B cell (primary cell): ENCODE measurements around the gene TMPRSS11A. TPM values are rescaled to one million over a fixed set of nuclear protein-coding genes. Genes with fewer than 3 reads are reported as not detected.

Experiments
- ATAC-seq: fragments of 200-7000 bp; cut with Tn5 transposase; one replicate; pipeline ENCODE4 v1.10.0; 2021; ENCODE audit warnings: low read depth, mild to moderate bottlenecking, moderate number of reproducible peaks, moderate library complexity
- CTCF ChIA-PET: fragments of 350-600 bp; sonication (Branson Sonifier 250); formaldehyde crosslinking; loops from one replicate; lab custom pipeline; 2021; ENCODE audit warnings: antibody characterized with exemption, inconsistent platforms; lab: Charles Lee
- POLR2A ChIA-PET: fragments of 350-600 bp; sonication (Branson Sonifier 250); formaldehyde crosslinking; loops from one replicate; lab custom pipeline; 2021; ENCODE audit warnings: antibody characterized with exemption; lab: Charles Lee
- DNase-seq: peaks from one replicate; pipeline ENCODE4 v3.0.0; 2013
- H2AFZ ChIP-seq: 2 replicates; pipeline ENCODE4 v1.6.1; 2012; ENCODE audit warnings: mild to moderate bottlenecking, low read depth, low read length; ENCODE audit not compliant: insufficient read depth, poor library complexity, severe bottlenecking
- H3K27ac ChIP-seq, 2 donors: 1 replicate in 1 of 2; 2 replicates in 1 of 2; pipeline ENCODE4 v1.5.1; 2012 to 2013; ENCODE audit warnings: low read length in 2 of 2, mild to moderate bottlenecking in 2 of 2, moderate library complexity in 1 of 2
- H3K27me3 ChIP-seq, 4 experiments: fragments of 200-600 bp in 1 of 4; sonication (generic) in 1 of 4; replicated peaks in 1 of 4; 1 replicate in 2 of 4; 2 replicates in 2 of 4; pipeline versions ENCODE4 v1.6.1 to v1.7.0; 2013 to 2016; ENCODE audit warnings: low read length in 3 of 4, mild to moderate bottlenecking in 2 of 4, mixed read lengths in 1 of 4, moderate library complexity in 1 of 4; ENCODE audit not compliant: insufficient read depth in 4 of 4, control insufficient read depth in 3 of 4; ENCODE audit errors: control extremely low read depth in 1 of 4
- H3K36me3 ChIP-seq, 2 experiments: replicated peaks in 1 of 2; 1 replicate in 1 of 2; 2 replicates in 1 of 2; pipeline versions ENCODE4 v1.6.1 to v1.7.1; 2013; ENCODE audit warnings: low read length in 1 of 2; ENCODE audit not compliant: insufficient read depth in 2 of 2, control insufficient read depth in 1 of 2; ENCODE audit errors: control extremely low read depth in 1 of 2, extremely low read depth in 1 of 2
- H3K4me1 ChIP-seq, 2 donors: fragments of 200-600 bp in 1 of 2; sonication (generic) in 1 of 2; 1 replicate in 1 of 2; 2 replicates in 1 of 2; pipeline versions ENCODE4 v1.5.1 to v1.6.1; 2013 to 2017; ENCODE audit warnings: low read length in 2 of 2; ENCODE audit not compliant: control insufficient read depth in 2 of 2, insufficient read depth in 2 of 2
- H3K4me2 ChIP-seq: replicated peaks from 2 replicates; pipeline ENCODE3; 2012; ENCODE audit warnings: mild to moderate bottlenecking, low read depth, low read length; ENCODE audit not compliant: poor library complexity, severe bottlenecking
- H3K4me3 ChIP-seq, 5 experiments: fragments of 200-600 bp in 1 of 5; sonication (generic) in 1 of 5; 1 replicate in 3 of 5; 2 replicates in 2 of 5; pipeline versions ENCODE4 v1.5.1 to v1.7.0; 2011 to 2016; ENCODE audit warnings: low read length in 4 of 5, mild to moderate bottlenecking in 4 of 5, low read depth in 2 of 5, control low read depth in 1 of 5, moderate library complexity in 1 of 5; ENCODE audit not compliant: insufficient read depth in 1 of 5; ENCODE audit errors: control extremely low read depth in 1 of 5, extremely low read depth in 1 of 5
- H3K79me2 ChIP-seq: fragments of 200-600 bp; sonication (generic); one replicate; pipeline ENCODE4 v1.6.0; 2016; ENCODE audit warnings: low read length; ENCODE audit not compliant: control insufficient read depth, insufficient read depth
- H3K9ac ChIP-seq: fragments of 200-600 bp; sonication (generic); 2 replicates; pipeline ENCODE4 v1.6.1; 2017; ENCODE audit warnings: mild to moderate bottlenecking, low read length, moderate library complexity
- H3K9me3 ChIP-seq, 3 donors: one replicate each; pipeline versions ENCODE4 v1.6.1 to v1.7.1; 2013; ENCODE audit warnings: low read length in 2 of 3; ENCODE audit not compliant: control insufficient read depth in 2 of 3, insufficient read depth in 1 of 3; ENCODE audit errors: control extremely low read depth in 1 of 3
- H4K20me1 ChIP-seq: 2 replicates; pipeline ENCODE4 v1.6.0; 2012; ENCODE audit warnings: mild to moderate bottlenecking, low read length; ENCODE audit not compliant: insufficient read depth, control insufficient read depth, poor library complexity, severe bottlenecking
- H3K27ac Mint-ChIP-seq: one replicate; pipeline ENCODE4 v1.8.0; 2021; ENCODE audit warnings: mixed read lengths
- H3K27me3 Mint-ChIP-seq: one replicate; pipeline ENCODE4 v1.8.0; 2021; ENCODE audit warnings: mixed read lengths
- H3K4me1 Mint-ChIP-seq: one replicate; pipeline ENCODE4 v1.8.0; 2021; ENCODE audit warnings: mixed read lengths
- H3K4me3 Mint-ChIP-seq: one replicate; pipeline ENCODE4 v1.8.0; 2021; ENCODE audit warnings: mixed read lengths
- H3K9me3 Mint-ChIP-seq: one replicate; pipeline ENCODE4 v1.8.0; 2022; ENCODE audit warnings: mixed read lengths; ENCODE audit not compliant: insufficient read depth
- EZH2 ChIP-seq: IDR thresholded peaks from 2 replicates; pipeline ENCODE4 v1.6.1; 2012; ENCODE audit warnings: borderline replicate concordance, low read depth, mild to moderate bottlenecking, moderate library complexity, low read length; ENCODE audit not compliant: insufficient read depth, poor library complexity, severe bottlenecking
- WGBS: methylation state at CpG from one replicate; pipeline ENCODE4 v1.1.5; 2013; ENCODE audit warnings: missing lambda C conversion rate; ENCODE audit not compliant: insufficient coverage; 5-methylcytosine and 5-hydroxymethylcytosine counted together
- intact Hi-C: fragments of 100-400 bp; cut with micrococcal nuclease; formaldehyde crosslinking; loops from one replicate; pipeline ENCODE4 v1.10.0; 2022
- polyA plus RNA-seq: library from polyadenylated mRNA; depleted of rRNA; stranded (reverse); fragments of >200 nt; gene quantifications from 2 replicates; pipeline ENCODE4 v1.2.3, GENCODE V29; 2012
- total RNA-seq, 2 donors: library from RNA; stranded (reverse); fragments of 120-200 nt in 1 of 2; gene quantifications; 1 replicate in 1 of 2; 2 replicates in 1 of 2; pipeline versions ENCODE4 v1.2.3 to v1.2.4, GENCODE V29; 2013 to 2022
- TF ChIP-seq, protein P1 (sequence below): fragments of 200-600 bp; IDR thresholded peaks from one replicate; pipeline ENCODE4 v1.8.0; 2022; ENCODE audit warnings: antibody characterized with exemption, mild to moderate bottlenecking

Gene TMPRSS11A
- total and polyA plus RNA-seq, 2 donors (not counting 1 experiment from before 2014, with no cell fraction given), result not detected

GRCh38 chr4:67928546-67928945, 34.7 kb downstream of the TMPRSS11A start:
- Mint-ChIP-seq H3K9me3 (no peaks in the 10 kb centered on the region), H3K4me3 (no peak overlapping the region), H3K27ac (no peak overlapping the region), H3K4me1 (no peaks in the 10 kb centered on the region), H3K27me3 (peaks cover 6% of the 10 kb centered on the region)
- no peaks in the 10 kb centered on the region for H3K4me1 ChIP-seq
- no peaks in the 10 kb centered on the region for H4K20me1 ChIP-seq
- DNase-seq (no peak), ATAC-seq (no peak)
- H3K27ac ChIP-seq, result no peak overlapping the region
- H3K79me2 ChIP-seq, result no peaks in the 10 kb centered on the region
- intact Hi-C loops, result no loop called here
- TF ChIP-seq, protein P1, sequence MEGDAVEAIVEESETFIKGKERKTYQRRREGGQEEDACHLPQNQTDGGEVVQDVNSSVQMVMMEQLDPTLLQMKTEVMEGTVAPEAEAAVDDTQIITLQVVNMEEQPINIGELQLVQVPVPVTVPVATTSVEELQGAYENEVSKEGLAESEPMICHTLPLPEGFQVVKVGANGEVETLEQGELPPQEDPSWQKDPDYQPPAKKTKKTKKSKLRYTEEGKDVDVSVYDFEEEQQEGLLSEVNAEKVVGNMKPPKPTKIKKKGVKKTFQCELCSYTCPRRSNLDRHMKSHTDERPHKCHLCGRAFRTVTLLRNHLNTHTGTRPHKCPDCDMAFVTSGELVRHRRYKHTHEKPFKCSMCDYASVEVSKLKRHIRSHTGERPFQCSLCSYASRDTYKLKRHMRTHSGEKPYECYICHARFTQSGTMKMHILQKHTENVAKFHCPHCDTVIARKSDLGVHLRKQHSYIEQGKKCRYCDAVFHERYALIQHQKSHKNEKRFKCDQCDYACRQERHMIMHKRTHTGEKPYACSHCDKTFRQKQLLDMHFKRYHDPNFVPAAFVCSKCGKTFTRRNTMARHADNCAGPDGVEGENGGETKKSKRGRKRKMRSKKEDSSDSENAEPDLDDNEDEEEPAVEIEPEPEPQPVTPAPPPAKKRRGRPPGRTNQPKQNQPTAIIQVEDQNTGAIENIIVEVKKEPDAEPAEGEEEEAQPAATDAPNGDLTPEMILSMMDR, result no peak
- no peak for TF ChIP-seq EZH2
- no peak overlapping the region for H3K4me2 ChIP-seq
- ChIA-PET CTCF (no interaction called here), POLR2A (no interaction called here)
- WGBS, result 8% methylated on average over 2 of the region's 3 CpGs
- no peak overlapping the region for H2AFZ ChIP-seq
- no peak overlapping the region for H3K9ac ChIP-seq
- no peaks in the 10 kb centered on the region for H3K27me3 ChIP-seq
- H3K9me3 ChIP-seq, result peaks cover 0 to 11% (median 0%) of the 10 kb centered on the region in 3 donors
- H3K36me3 ChIP-seq, result no peaks in the 10 kb centered on the region
- H3K4me3 ChIP-seq, result no peak overlapping the region

DNA sequence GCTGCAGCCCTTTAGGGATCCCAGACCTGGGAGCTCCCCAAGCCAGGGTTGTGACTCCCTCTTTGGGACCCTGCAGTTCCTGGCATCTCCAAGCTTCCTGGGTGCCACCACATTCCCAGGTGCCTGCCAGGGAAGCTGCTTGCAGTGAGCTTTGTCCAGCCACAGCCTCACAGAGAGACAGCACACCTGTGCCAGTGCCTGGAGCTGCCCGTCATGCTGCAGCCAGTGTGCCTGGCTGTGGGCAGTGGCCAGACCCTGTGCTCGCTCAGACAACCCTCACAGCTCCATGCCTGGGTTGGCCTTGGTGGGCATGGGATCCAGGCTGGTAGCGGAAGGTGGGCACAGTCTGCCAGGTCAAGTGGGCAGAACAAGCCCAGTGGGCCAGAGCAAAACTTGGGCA, 36.0 kb downstream of the TMPRSS11A start:
- Mint-ChIP-seq H3K27ac (no peak overlapping the region), H3K9me3 (no peaks in the 10 kb centered on the region), H3K27me3 (peaks cover 6% of the 10 kb centered on the region), H3K4me1 (no peaks in the 10 kb centered on the region), H3K4me3 (no peak overlapping the region)
- intact Hi-C loops, result no loop called here
- Histone ChIP-seq H3K4me2 (no peak overlapping the region), H3K27me3 (no peaks in the 10 kb centered on the region), H3K9ac (no peak overlapping the region), H3K79me2 (no peaks in the 10 kb centered on the region), H3K9me3 (peaks cover 0 to 11% (median 0%) of the 10 kb centered on the region in 3 donors), H3K36me3 (no peaks in the 10 kb centered on the region), H3K27ac (no peak overlapping the region), H2AFZ (no peak overlapping the region), H3K4me3 (no peak overlapping the region), H3K4me1 (no peaks in the 10 kb centered on the region), H4K20me1 (no peaks in the 10 kb centered on the region)
- TF ChIP-seq, protein P1, result no peak
- TF ChIP-seq EZH2, result no peak
- 92% methylated on average over 3 of the region's 3 CpGs for WGBS
- ATAC-seq, result no peak
- DNase-seq, result no peak
- POLR2A ChIA-PET, result no interaction called here
- CTCF ChIA-PET, result no interaction called here
